GM20000 (cell line): ENCODE results near the gene FHIT.

ENCODE experiments used
- DNase-seq: peaks from one replicate; pipeline ENCODE4 v3.0.0; 2012; ENCODE audit warnings: low spot score
- TF ChIP-seq, protein P1 (sequence below): IDR thresholded peaks from 2 replicates; pipeline ENCODE4 v1.5.1; 2012; ENCODE audit warnings: mild to moderate bottlenecking, control low read depth; ENCODE audit errors: extremely low read depth, missing control alignments

FHIT gene

DNA sequence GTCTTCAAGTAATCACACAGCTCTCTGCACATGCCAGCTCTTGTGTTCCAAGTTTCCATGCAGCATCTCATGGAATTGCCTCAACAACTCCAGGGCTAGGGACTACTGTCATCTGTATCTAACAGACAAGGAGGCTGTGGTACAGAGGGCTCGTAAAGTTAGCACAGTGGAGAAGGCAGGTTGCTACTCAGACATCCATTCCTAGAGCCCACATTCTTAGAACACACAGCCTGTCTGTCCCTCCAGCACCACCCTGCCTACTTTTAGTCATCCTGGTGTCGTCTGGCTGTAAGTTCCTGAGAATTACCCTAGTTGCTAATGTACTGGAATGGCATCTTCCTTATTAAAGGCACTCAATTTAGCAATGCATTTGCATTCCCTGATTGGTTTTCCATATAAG is 862.5 kb downstream of the FHIT start:
- TF ChIP-seq, protein P1, sequence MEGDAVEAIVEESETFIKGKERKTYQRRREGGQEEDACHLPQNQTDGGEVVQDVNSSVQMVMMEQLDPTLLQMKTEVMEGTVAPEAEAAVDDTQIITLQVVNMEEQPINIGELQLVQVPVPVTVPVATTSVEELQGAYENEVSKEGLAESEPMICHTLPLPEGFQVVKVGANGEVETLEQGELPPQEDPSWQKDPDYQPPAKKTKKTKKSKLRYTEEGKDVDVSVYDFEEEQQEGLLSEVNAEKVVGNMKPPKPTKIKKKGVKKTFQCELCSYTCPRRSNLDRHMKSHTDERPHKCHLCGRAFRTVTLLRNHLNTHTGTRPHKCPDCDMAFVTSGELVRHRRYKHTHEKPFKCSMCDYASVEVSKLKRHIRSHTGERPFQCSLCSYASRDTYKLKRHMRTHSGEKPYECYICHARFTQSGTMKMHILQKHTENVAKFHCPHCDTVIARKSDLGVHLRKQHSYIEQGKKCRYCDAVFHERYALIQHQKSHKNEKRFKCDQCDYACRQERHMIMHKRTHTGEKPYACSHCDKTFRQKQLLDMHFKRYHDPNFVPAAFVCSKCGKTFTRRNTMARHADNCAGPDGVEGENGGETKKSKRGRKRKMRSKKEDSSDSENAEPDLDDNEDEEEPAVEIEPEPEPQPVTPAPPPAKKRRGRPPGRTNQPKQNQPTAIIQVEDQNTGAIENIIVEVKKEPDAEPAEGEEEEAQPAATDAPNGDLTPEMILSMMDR, result no peak
- no peak for DNase-seq

DNA sequence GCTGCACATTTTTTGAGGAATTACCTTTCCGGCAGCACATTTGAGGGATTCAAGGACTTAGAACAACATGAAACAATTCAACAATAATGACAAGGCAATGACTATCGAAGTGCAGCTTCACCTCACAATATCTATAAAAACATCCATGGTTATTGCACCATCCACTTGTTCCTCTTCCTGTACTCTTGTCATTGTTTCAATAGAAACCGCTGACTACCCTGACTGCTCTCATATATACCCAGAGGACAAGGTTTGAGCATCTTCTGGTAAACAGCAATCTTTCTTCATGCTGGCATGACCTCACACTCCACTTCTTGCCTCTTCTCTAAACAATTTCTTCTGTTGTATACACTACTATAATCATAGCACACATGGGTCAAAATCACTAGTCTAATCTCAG is 864.9 kb downstream of the FHIT start:
- TF ChIP-seq, protein P1, result no peak
- DNase-seq, result no peak

DNA sequence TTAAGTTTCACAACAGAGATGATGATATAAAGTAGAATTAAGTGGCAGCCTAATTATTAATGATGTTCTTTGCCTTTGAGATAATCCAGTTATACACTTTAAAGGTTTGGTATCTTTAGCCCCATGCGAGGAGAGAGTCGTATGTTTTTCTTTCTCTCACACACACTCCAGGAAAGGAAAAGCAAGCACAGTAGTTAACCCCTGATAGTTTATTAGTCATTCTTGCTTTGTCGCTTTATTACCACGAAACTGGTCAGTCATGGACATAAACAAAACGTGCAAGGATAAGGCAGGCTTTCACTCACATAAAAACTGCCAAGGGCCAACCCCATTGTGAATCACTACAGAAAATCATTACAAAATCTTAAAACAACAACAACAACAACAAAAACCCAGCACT is 866.9 kb downstream of the FHIT start:
- DNase-seq, result no peak
- TF ChIP-seq, protein P1, result no peak

DNA sequence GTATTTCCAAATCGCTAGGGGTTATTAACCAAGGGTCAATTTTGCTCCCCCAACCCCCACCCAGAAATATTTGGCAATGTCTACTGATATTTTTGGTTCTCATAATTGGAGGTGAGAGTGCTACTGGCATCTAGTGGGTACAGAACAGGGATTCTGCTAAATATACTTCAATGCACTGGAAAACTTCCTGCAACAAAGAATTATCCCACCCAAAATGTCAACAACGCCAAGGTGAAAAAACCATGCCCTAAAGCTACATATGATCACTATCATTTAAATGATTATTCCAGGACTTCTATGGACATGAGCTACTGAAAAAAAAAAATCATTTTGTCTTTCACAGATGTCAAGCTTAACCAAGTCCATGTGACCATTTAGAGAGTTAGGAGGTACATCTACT is 867.9 kb downstream of the FHIT start:
- no peak for DNase-seq
- TF ChIP-seq, protein P1, result no peak

DNA sequence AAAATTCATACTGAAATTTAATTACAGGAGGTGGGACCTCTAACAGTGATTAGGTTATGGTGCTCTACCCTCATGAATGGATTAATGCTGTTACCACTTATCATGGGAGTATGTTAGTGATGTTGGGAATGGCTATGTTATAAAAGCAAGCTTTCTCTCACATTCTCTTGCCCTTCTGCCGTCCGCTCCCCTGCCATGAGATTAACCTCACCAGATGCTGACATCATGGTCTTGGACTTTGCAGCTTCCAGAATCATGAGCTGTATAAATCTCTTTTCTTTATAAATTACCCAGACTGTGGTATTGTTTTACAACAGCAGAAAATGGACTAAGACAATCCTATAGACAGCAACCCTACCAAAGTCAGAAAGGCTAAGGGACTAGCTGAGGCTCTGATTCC is 884.8 kb downstream of the FHIT start:
- no peak for DNase-seq
- TF ChIP-seq, protein P1, result no peak

DNA sequence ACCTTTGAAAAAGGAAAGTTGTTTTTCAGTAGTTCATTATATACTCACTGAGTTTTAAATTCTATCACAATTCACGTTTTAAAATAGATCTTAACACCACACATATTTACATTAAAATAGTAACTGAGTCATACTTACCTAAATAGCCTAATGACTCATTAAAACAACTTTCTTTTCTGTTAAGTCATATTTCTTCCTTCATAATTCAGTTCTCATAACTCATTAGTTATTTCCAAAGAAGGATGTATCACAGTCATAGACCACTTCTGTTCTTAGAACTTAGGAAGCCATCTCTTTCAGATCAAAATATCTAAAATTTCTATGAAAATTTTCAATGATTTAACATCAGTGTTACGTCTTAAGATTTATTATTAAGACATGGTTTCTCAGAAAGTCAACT is 885.9 kb downstream of the FHIT start:
- DNase-seq, result peak; percentile 23
- TF ChIP-seq, protein P1, result no peak

DNA sequence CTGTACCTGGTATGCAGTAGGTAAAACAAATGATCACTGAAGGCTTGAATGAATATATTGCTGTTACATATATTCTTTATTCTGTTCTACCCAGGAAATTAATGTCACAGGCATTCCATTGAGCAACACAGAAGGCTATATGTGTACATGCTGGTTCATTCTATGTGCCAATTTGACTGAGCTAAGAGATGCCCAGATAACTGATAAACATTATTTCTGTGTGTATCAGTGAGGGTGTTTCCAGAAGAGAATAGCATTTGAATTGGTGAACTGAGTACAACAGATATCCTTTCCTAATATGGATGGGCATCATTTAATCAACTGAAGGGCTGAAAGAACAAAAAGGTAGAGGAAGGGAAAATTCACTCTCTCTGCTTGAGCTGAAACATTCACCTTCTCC is 886.8 kb downstream of the FHIT start:
- DNase-seq, result no peak
- TF ChIP-seq, protein P1, result no peak
